H1 (cell line): Measurements from ENCODE around the gene TMEM271. TPM values are rescaled to one million over a fixed set of nuclear protein-coding genes. Genes with fewer than 3 reads are reported as not detected.
"Not testable (repeated sequence)": the region's sequence is repeated elsewhere in the genome, so short reads cannot be mapped to it uniquely, and the experiment has no call there.

ENCODE experiments used
- CTCF ChIA-PET: fragments of 300-600 bp; sonication (Branson Sonifier 250); formaldehyde crosslinking; loops from one replicate; lab custom pipeline; 2021; ENCODE audit not compliant: partially characterized antibody; lab: Charles Lee
- POLR2A ChIA-PET: fragments of 300-600 bp; sonication (Branson Sonifier 250); formaldehyde crosslinking; loops from one replicate; lab custom pipeline; 2021; ENCODE audit warnings: inconsistent platforms; ENCODE audit not compliant: partially characterized antibody; lab: Charles Lee
- DNase-seq, 2 experiments: peaks; one replicate each; pipeline versions ENCODE4 v3.0.0 to v3.0.0-alpha.2; 2010 to 2022; ENCODE audit warnings: low spot score in 2 of 2, low read depth in 1 of 2, mixed read lengths in 1 of 2
- FAIRE-seq: peaks from 2 replicates; lab custom pipeline; 2011; peaks lifted over from hg19 to GRCh38; lab: Jason Lieb, UNC
- H2AFZ ChIP-seq: 2 replicates; pipeline ENCODE4 v1.8.1; 2012; ENCODE audit warnings: low read length, inconsistent platforms
- H2AK5ac ChIP-seq: 2 replicates; pipeline ENCODE4 v1.6.1; 2013; ENCODE audit warnings: low read depth, low read length
- H2BK120ac ChIP-seq: replicated peaks from 2 replicates; pipeline ENCODE3; 2013; ENCODE audit warnings: low read depth, low read length, inconsistent platforms
- H2BK12ac ChIP-seq: 2 replicates; pipeline ENCODE4 v1.6.1; 2013; ENCODE audit warnings: low read depth, low read length
- H2BK15ac ChIP-seq: 2 replicates; pipeline ENCODE4 v1.6.1; 2013; ENCODE audit warnings: low read length
- H2BK20ac ChIP-seq: 2 replicates; pipeline ENCODE4 v1.6.1; 2013; ENCODE audit warnings: low read length
- H2BK5ac ChIP-seq: 2 replicates; pipeline ENCODE4 v1.6.1; 2013; ENCODE audit warnings: low read depth, low read length
- H3K14ac ChIP-seq: 2 replicates; pipeline ENCODE4 v1.6.1; 2013; ENCODE audit warnings: inconsistent platforms; ENCODE audit not compliant: insufficient read length
- H3K18ac ChIP-seq: 2 replicates; pipeline ENCODE4 v1.6.1; 2013; ENCODE audit warnings: low read length; ENCODE audit errors: extremely low read depth
- H3K23ac ChIP-seq: 2 replicates; pipeline ENCODE4 v1.6.1; 2013; ENCODE audit warnings: inconsistent platforms; ENCODE audit not compliant: insufficient read length
- H3K23me2 ChIP-seq: 2 replicates; pipeline ENCODE4 v1.6.1; 2013; ENCODE audit warnings: low read depth, low read length
- H3K27ac ChIP-seq: 2 replicates; pipeline ENCODE4 v1.6.1; 2011; ENCODE audit warnings: low read depth, low read length, inconsistent platforms
- H3K27me3 ChIP-seq, 4 experiments: replicated peaks in 1 of 4; 1 replicate in 1 of 4; 2 replicates in 3 of 4; pipeline versions ENCODE4 v1.6.1 to v1.8.1; 2011 to 2013; ENCODE audit warnings: low read length in 3 of 4, mild to moderate bottlenecking in 3 of 4, inconsistent platforms in 2 of 4, mixed read lengths in 2 of 4, moderate library complexity in 1 of 4; ENCODE audit not compliant: control insufficient read depth in 3 of 4, insufficient read depth in 3 of 4; ENCODE audit errors: extremely low read depth in 1 of 4
- H3K36me3 ChIP-seq, 4 experiments: 2 replicates each; pipeline versions ENCODE4 v1.6.1 to v1.8.1; 2011 to 2013; ENCODE audit warnings: mild to moderate bottlenecking in 4 of 4, low read length in 3 of 4, moderate library complexity in 2 of 4, control low read depth in 1 of 4, inconsistent platforms in 1 of 4; ENCODE audit not compliant: insufficient read depth in 4 of 4, control insufficient read depth in 2 of 4
- H3K4ac ChIP-seq: replicated peaks from 2 replicates; pipeline ENCODE3; 2013; ENCODE audit warnings: low read length, low read depth, mixed read lengths, inconsistent platforms; ENCODE audit not compliant: insufficient read length
- H3K4me1 ChIP-seq, 4 experiments: replicated peaks in 1 of 4; 1 replicate in 1 of 4; 2 replicates in 3 of 4; pipeline versions ENCODE4 v1.6.1 to v1.8.1; 2011 to 2013; ENCODE audit warnings: low read length in 3 of 4, inconsistent platforms in 2 of 4, mixed read lengths in 1 of 4; ENCODE audit not compliant: insufficient read depth in 4 of 4, control insufficient read depth in 3 of 4
- H3K4me2 ChIP-seq, 2 experiments: 2 replicates each; pipeline versions ENCODE4 v1.6.1 to v1.8.1; 2011 to 2013; ENCODE audit warnings: low read depth in 2 of 2, low read length in 2 of 2, control low read depth in 1 of 2, inconsistent platforms in 1 of 2, mild to moderate bottlenecking in 1 of 2; ENCODE audit not compliant: insufficient read depth in 1 of 2
- H3K4me3 ChIP-seq, 4 experiments: fragments of 200-600, 300-600 bp in 1 of 4; sonication (generic), shearing (Covaris generic), sonication (Bioruptor Twin) in 1 of 4; 2 replicates each; pipeline versions ENCODE4 v1.5.1 to v1.8.1; 2011 to 2016; ENCODE audit warnings: low read length in 4 of 4, low read depth in 3 of 4, control low read depth in 2 of 4, inconsistent platforms in 2 of 4, mild to moderate bottlenecking in 2 of 4, mixed read lengths in 1 of 4, moderate library complexity in 1 of 4; ENCODE audit not compliant: insufficient read depth in 2 of 4; ENCODE audit errors: extremely low read depth in 1 of 4
- H3K56ac ChIP-seq: replicated peaks from 2 replicates; pipeline ENCODE3; 2013; ENCODE audit warnings: low read depth, mild to moderate bottlenecking, mixed read lengths, low read length, inconsistent platforms; ENCODE audit not compliant: insufficient read length
- H3K79me1 ChIP-seq: 2 replicates; pipeline ENCODE4 v1.6.1; 2013; ENCODE audit warnings: low read depth, low read length, control low read depth
- H3K79me2 ChIP-seq, 2 experiments: 2 replicates each; pipeline versions ENCODE4 v1.6.1 to v1.8.1; 2012 to 2013; ENCODE audit warnings: low read length in 2 of 2, mild to moderate bottlenecking in 2 of 2, inconsistent platforms in 1 of 2; ENCODE audit not compliant: insufficient read depth in 2 of 2, control insufficient read depth in 1 of 2
- H3K9ac ChIP-seq, 4 experiments: replicated peaks in 1 of 4; 1 replicate in 1 of 4; 2 replicates in 3 of 4; pipeline versions ENCODE4 v1.6.1 to v1.8.1; 2011 to 2013; ENCODE audit warnings: low read depth in 3 of 4, low read length in 3 of 4, control low read depth in 2 of 4, mild to moderate bottlenecking in 2 of 4, moderate library complexity in 2 of 4, inconsistent platforms in 1 of 4; ENCODE audit errors: extremely low read depth in 1 of 4
- H3K9me3 ChIP-seq, 2 experiments: 2 replicates each; pipeline versions ENCODE4 v1.6.1 to v1.8.1; 2012 to 2013; ENCODE audit warnings: mild to moderate bottlenecking in 2 of 2, moderate library complexity in 2 of 2, control low read depth in 1 of 2, inconsistent platforms in 1 of 2, low read depth in 1 of 2, low read length in 1 of 2, mixed read lengths in 1 of 2; ENCODE audit not compliant: insufficient read depth in 2 of 2
- H4K20me1 ChIP-seq, 2 experiments: replicated peaks in 1 of 2; 2 replicates each; pipeline versions ENCODE3 to v1.8.1; 2011 to 2013; ENCODE audit warnings: inconsistent platforms in 2 of 2, low read length in 2 of 2, mild to moderate bottlenecking in 1 of 2; ENCODE audit not compliant: insufficient read depth in 2 of 2, control insufficient read depth in 1 of 2
- H4K5ac ChIP-seq: 2 replicates; pipeline ENCODE4 v1.6.1; 2013; ENCODE audit warnings: low read length, low read depth, mixed read lengths, inconsistent platforms; ENCODE audit not compliant: insufficient read length
- H4K8ac ChIP-seq: 2 replicates; pipeline ENCODE4 v1.8.0; 2013; ENCODE audit warnings: mild to moderate bottlenecking, moderate library complexity, low read length, inconsistent platforms; ENCODE audit not compliant: insufficient read depth; ENCODE audit errors: extremely low read depth
- H4K91ac ChIP-seq: replicated peaks from 2 replicates; pipeline ENCODE3; 2013; ENCODE audit warnings: low read length, mixed read lengths, inconsistent platforms; ENCODE audit not compliant: insufficient read length
- CHD1 ChIP-seq: IDR thresholded peaks from 2 replicates; pipeline ENCODE4 v1.6.1; 2012; ENCODE audit warnings: low read depth, low read length, improper control_type of control experiment
- WGBS, 2 experiments: shearing (Covaris generic) in 1 of 2; methylation state at CpG; one replicate each; pipeline versions ENCODE4 v1.1.6 to v1.1.7; 2013 to 2015; ENCODE audit warnings: low lambda C conversion rate in 2 of 2, mixed read lengths in 2 of 2, inconsistent platforms in 1 of 2, low coverage in 1 of 2, missing lambda C conversion rate in 1 of 2; ENCODE audit not compliant: insufficient replicate concordance in 2 of 2, insufficient coverage in 1 of 2, insufficient read length in 1 of 2; ENCODE audit errors: extremely low coverage in 1 of 2, missing lambda C conversion rate in 1 of 2; 5-methylcytosine and 5-hydroxymethylcytosine counted together
- polyA plus RNA-seq, 7 experiments: library from polyadenylated mRNA; depleted of rRNA in 3 of 7; stranded (reverse) in 5 of 7; unstranded in 2 of 7; fragments of >200 nt in 5 of 7; fragments of 200-250 nt in 2 of 7; gene quantifications; 1 replicate in 5 of 7; 2 replicates in 1 of 7; 4 replicates in 1 of 7; pipeline versions ENCODE4 v1.2.1 to v1.2.3, GENCODE V29; 2011 to 2013; ENCODE audit warnings: missing spikeins in 2 of 7, mixed read lengths in 2 of 7
- total RNA-seq: library from RNA; stranded (reverse); fragmentation: NEBNext Ultra II Directional; extraction: Animal tissue kit (Norgen Biotek cat#: 25700); gene quantifications from 2 replicates; pipeline ENCODE4 v1.2.1, GENCODE V29; 2021

The TMEM271 gene
- total and polyA plus RNA-seq, 2 of the 8 experiments (the other 6 are each of a cell fraction or from before 2014, with no cell fraction given): 0.08 to 0.35 TPM

DNA sequence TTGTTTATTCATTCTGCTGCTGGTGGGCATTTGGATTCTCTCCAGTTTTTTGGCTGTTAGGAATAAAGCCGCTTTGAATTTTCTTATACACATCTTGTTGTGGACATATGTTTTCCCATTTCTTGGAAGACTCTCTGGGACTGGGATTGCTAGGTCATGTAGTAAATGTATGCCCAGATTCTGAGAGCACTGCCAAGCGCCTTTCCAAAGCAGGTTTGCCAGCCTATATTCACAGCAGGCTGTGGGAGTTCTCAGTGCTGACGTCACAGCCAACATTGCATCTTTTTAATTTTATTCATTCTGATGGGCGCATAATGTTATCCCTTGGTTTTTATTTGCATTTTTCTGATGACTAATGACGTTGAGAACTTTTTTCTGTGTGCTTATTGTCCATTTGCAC is 24.1 kb downstream of the TMEM271 start:
- TF ChIP-seq CHD1: no peak
- ChIA-PET CTCF (no interaction called here), POLR2A (no interaction called here)
- H3K14ac ChIP-seq: no peak overlapping the region
- no peak overlapping the region for H3K18ac ChIP-seq
- H3K56ac ChIP-seq: no peak overlapping the region
- no peak overlapping the region for H2BK15ac ChIP-seq
- no peak overlapping the region for H3K23ac ChIP-seq
- H3K27ac ChIP-seq: no peak overlapping the region
- no peak overlapping the region for H2BK120ac ChIP-seq
- H3K9ac ChIP-seq: no peak overlapping the region
- H3K36me3 ChIP-seq: no peaks in the 10 kb centered on the region; a peak in 1 of 8 replicates
- no peaks in the 10 kb centered on the region for H3K79me2 ChIP-seq
- no peak overlapping the region for H2AFZ ChIP-seq
- FAIRE-seq: no peak
- H3K4me1 ChIP-seq: no peaks in the 10 kb centered on the region; a peak in 1 of 7 replicates
- H3K23me2 ChIP-seq: peaks cover 8% of the 10 kb centered on the region; the same call in 1 of the 2 replicates
- H4K5ac ChIP-seq: no peak overlapping the region
- DNase-seq: no peak
- H2BK5ac ChIP-seq: no peak overlapping the region
- H4K20me1 ChIP-seq: no peaks in the 10 kb centered on the region
- no peak overlapping the region for H4K8ac ChIP-seq
- H3K4ac ChIP-seq: no peak overlapping the region
- H3K9me3 ChIP-seq: peaks cover 24 to 35% of the 10 kb centered on the region in 2 experiments
- no peak overlapping the region for H2BK20ac ChIP-seq
- H2AK5ac ChIP-seq: no peak overlapping the region
- no peaks in the 10 kb centered on the region for H3K79me1 ChIP-seq
- no peak overlapping the region for H3K4me2 ChIP-seq
- H2BK12ac ChIP-seq: no peak overlapping the region
- H4K91ac ChIP-seq: no peak overlapping the region
- H3K4me3 ChIP-seq: no peak overlapping the region
- 84% methylated on average over 5 of the region's 5 CpGs; no CpG with 5 or more reads in 1 of the 2 experiments for WGBS, 2 experiments
- H3K27me3 ChIP-seq: no peaks in the 10 kb centered on the region; a peak in 1 of 7 replicates

DNA sequence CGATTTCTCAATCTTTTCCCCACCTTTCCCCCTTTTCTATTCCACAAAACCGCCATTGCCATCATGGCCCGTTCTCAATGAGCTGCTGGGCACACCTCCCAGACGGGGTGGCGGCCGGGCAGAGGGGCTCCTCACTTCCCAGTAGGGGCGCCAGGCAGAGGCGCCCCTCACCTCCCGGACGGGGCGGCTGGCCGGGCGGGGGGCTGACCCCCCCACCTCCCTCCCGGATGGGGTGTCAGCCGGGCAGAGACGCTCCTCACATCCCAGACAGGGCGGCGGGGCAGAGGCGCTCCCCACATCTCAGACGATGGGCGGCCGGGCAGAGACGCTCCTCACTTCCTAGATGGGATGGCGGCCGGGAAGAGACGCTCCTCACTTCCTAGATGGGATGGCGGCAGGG is 25.8 kb downstream of the TMEM271 start:
- H3K36me3 ChIP-seq, H4K91ac ChIP-seq, H3K14ac ChIP-seq, H2BK5ac ChIP-seq, H3K9ac ChIP-seq, DNase-seq, H4K8ac ChIP-seq, H2BK12ac ChIP-seq, H3K4me2 ChIP-seq, H2BK15ac ChIP-seq, H3K4me1 ChIP-seq, FAIRE-seq, H3K79me1 ChIP-seq, H3K27ac ChIP-seq, H4K5ac ChIP-seq, CTCF ChIA-PET, H2BK120ac ChIP-seq, H4K20me1 ChIP-seq, H3K4ac ChIP-seq, H3K23ac ChIP-seq, H2AFZ ChIP-seq, H3K23me2 ChIP-seq, H2AK5ac ChIP-seq, H3K56ac ChIP-seq, H3K18ac ChIP-seq, H3K27me3 ChIP-seq, H2BK20ac ChIP-seq, H3K79me2 ChIP-seq, POLR2A ChIA-PET, H3K4me3 ChIP-seq: not testable (repeated sequence)
- 84% methylated on average over 16 of the region's 27 CpGs; no CpG with 5 or more reads in 1 of the 2 experiments for WGBS, 2 experiments
- peaks cover 15 to 23% of the 10 kb centered on the region in 2 experiments; a peak in 3 of 4 replicates for H3K9me3 ChIP-seq
